OCI-M2 (cell line): ENCODE results near the gene RNU6-9.

Source experiments
- DNase-seq: peaks from one replicate; lab custom pipeline; 2025; ENCODE audit not compliant: unreplicated experiment; lab: John Stamatoyannopoulos, UW

Gene RNU6-9

DNA sequence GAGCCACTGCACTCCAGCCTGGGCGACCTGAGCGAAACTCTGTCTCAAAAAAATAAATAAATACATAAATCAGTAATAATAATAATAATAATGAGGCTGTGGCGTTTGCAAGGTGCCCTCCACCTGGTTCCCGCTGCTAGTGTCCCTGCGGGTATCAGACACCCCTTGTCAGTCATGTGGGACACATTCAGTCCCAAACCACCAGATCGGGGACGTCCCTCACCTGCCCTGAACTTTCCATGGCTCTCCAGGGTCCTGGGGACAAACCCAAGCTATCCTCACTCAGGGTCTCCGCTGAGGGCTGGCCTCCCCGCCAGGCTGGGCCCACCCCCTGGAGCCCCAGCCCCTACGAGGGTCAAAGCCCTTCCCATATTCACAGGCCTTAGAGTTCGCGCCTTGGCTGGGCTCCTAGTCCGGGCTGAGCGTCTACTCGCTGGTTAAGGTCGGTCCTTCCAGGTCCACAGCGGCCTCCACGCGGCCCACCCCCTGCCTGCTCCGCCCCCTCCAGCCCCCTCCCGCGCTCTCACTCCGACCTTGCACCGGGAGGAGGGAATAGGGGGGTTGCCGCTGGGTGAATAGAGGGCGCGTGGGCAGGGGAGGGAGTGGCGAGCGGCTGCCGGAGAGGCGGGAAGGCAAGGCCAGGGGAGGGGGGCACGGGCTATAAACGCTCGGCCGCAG lies 23.5 kb downstream of the RNU6-9 start:
- no peak for DNase-seq

DNA sequence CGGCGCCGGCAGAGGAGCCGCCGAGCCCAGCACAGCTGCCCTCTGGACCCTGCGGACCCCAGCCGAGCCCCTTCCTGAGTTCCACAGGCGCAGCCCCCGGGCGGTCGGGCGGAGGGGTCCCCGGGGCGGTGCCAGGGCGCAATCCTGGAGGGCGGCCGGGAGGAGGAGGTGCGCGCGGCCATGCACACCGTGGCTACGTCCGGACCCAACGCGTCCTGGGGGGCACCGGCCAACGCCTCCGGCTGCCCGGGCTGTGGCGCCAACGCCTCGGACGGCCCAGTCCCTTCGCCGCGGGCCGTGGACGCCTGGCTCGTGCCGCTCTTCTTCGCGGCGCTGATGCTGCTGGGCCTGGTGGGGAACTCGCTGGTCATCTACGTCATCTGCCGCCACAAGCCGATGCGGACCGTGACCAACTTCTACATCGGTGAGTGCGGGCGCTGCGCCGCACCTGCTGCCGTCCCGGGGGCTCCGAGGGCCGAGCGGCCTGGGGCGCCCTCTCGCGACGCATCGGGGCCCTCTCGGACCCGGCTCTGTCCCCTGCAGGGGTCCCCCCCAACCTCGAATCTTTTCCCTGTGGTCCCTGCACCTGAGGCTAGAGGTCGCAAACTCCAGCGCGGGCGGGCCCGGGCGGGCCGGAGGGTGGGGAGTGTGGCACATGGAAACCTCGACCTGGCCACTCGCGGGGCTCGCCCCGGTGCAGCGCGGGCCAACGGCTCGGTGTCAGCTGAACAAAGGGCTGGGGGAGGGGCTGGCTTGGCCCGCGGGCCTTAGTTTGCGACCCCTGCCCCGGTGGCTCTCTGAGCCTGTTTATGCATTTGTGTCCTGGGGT lies 24.3 kb downstream of the RNU6-9 start, which contains the start of gene KISS1R:
Gene KISS1R, plus strand, starts transcription at position 11 of the 829 bp plus-strand sequence. Its CDS starts 170 bp downstream, at position 181.
- no peak for DNase-seq

DNA sequence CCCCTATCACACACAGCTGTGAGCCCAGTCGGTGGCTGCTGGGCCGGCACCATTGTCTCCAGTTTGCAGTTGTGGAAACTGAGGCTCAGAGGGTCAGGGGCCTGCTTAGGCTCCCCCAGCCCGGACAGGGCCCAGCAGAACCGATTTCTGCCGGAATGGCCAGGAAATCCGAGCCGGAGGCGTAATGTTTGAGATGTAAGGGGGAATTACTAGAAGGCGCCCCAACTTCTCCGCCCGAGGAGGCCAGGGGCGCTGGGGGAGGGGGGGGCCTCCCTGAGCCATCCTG lies 24.8 kb downstream of the RNU6-9 start:
- no peak for DNase-seq

DNA sequence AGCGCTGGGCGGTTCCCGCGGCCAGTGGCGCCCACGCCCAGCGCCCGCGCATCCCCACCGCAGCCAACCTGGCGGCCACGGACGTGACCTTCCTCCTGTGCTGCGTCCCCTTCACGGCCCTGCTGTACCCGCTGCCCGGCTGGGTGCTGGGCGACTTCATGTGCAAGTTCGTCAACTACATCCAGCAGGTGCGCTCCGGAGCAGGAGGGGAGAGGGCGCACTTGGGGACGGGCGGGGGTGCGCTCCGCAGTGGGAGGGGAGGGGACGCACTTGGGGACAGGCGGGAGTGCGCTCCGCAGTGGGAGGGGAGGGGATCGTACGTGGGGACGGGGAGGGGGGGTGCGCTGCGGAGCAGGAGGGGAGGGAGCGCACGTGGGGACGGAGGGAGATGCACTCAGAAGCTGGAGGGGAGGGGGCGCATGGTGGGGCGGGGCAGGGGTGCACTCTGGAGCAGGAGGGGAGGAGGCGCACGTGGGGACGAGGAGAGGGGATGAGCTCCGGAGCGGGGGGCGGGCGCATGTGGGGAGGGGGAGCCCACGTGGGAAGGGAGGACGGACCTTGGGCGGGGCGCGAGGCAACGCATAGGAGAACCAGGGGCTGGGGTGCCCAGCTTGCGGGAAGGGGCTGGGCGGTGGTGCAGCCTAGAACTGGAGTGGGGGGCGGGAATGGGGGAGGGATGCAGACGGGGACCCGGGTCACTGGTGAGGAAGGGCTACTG lies 25.4 kb downstream of the RNU6-9 start:
- DNase-seq = no peak

DNA sequence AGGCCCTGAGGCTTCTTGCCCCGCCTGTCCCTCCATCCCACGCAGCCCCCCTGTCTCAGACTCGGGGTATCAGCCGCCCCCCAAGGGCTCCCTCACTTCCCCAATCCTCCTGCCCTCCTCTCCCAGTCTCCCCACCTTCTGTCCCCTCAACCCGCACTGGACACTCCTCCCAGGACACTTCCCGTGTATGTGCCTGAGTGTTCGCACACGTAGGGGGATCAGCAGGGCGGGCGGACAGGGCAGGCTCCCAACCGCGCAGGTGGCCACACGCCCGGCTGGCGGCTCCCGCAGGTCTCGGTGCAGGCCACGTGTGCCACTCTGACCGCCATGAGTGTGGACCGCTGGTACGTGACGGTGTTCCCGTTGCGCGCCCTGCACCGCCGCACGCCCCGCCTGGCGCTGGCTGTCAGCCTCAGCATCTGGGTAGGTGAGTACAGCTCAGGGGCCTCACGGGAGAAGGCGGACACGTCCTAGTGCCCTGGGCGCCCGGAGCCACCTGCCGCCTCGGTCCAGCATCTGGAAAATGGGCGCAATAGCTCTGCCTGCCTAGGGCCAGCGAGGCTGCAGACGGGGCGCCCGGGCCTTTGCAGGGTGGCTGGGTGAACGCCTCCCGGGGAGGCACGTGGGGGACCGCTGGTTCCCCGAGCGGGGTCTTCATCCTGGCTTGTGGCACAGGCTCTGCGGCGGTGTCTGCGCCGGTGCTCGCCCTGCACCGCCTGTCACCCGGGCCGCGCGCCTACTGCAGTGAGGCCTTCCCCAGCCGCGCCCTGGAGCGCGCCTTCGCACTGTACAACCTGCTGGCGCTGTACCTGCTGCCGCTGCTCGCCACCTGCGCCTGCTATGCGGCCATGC lies 26.1 kb downstream of the RNU6-9 start:
- no peak for DNase-seq

DNA sequence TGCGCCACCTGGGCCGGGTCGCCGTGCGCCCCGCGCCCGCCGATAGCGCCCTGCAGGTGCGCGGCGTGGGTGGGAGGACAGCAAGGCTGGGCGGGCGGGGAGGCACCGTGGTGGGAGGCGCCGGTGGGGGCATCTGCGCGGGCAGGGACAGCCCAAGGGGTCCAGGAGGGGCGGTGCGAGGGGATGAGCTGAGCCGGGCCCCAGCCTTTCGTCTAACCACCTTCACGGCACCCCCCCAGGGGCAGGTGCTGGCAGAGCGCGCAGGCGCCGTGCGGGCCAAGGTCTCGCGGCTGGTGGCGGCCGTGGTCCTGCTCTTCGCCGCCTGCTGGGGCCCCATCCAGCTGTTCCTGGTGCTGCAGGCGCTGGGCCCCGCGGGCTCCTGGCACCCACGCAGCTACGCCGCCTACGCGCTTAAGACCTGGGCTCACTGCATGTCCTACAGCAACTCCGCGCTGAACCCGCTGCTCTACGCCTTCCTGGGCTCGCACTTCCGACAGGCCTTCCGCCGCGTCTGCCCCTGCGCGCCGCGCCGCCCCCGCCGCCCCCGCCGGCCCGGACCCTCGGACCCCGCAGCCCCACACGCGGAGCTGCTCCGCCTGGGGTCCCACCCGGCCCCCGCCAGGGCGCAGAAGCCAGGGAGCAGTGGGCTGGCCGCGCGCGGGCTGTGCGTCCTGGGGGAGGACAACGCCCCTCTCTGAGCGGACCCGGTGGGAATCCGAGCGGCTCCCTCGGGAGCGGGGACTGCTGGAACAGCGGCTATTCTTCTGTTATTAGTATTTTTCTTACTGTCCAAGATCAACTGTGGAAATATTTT lies 27.0 kb downstream of the RNU6-9 start:
- DNase-seq = no peak

DNA sequence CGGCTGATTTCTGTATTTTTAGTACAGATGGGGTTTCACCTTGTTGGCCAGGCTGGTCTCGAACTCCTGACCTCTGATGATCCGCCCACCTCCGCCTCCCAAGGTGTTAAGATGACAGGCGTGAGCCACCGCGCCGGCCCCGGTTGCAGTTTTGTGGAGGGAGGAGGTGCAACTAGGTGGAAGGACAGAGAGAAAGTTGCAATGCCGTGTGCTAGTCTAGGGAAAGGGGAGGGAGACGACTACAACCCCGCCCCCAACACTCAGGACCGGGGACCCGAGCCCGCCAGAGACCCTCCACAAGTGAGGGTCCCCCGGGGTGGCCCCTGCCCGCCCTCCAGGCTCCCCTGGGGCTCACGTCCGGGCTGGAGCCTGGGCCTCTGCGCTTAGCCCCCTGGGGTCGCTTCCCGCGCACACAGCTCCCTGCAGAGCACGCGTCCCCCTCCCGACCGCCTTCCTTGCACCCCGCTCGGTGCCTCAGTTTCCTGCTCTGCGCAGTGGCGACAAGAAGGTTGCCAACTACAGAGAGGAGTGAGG lies 31.3 kb downstream of the RNU6-9 start:
- no peak for DNase-seq

DNA sequence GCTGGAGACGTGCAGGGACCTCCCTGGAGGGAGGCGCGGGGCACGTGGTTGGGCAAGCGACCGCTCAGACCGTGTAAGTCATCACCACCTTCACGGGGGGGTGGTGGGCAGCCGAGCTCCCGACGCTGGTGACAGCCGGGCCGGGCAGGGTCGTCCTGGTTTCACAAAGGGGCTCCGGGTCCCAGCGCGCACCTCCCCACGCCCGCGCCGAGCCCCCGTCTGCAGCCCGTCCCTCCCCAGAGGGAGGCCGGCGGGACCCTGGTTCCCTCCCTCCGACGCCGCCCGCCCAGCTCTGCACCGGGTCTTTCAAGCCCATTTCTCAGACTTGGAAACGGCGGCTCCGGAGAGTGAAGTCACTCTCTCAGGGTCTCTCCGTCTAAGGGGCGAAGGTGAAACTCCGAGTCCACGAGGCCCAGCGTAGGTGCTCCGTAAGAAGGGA lies 31.8 kb downstream of the RNU6-9 start:
- DNase-seq = no peak

DNA sequence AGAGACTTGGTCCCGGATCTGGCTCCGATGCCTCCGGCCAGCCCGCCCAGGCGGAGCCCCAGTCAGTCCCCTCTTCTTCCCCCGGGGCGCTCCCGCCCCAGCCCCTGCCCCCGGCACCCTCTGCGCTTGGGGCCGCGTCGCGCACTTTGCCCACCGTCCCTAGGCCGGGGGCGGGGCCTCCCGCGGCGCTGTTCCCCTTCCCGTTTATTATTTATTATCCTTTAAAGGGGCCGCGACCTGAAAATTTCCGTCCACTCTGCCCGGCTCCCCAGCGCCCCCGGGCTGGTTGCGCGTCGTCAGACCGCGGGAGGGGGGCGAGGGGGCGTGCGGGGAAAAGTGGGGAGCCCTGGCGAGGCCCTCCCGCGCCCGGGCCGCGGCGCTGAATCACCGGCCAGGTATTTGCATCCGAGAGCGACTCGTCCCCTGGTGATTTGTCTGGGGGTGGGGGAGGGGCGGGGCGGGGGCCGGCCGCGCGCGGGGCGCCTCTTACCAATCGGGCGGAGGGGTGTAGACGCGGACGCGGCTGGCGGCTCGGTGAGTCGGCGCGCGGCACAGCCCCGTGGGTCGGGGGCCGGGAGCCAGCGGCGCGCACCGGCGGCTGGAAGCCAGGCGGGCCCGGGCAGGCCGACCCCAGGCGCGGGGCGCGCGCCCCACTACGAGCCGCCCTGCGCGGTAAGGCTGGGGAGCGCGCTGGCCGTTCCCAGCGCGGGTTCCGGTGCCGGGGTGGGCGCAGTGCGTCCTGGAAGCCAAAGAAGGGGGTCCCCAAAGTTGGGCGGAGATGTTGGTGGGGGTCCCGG lies 32.4 kb downstream of the RNU6-9 start, which contains the start of gene ARID3A:
Gene ARID3A, plus strand, starts transcription at position 510 of the 797 bp plus-strand sequence. CDS start 3,494 bp downstream, outside the sequence.
- no peak for DNase-seq

DNA sequence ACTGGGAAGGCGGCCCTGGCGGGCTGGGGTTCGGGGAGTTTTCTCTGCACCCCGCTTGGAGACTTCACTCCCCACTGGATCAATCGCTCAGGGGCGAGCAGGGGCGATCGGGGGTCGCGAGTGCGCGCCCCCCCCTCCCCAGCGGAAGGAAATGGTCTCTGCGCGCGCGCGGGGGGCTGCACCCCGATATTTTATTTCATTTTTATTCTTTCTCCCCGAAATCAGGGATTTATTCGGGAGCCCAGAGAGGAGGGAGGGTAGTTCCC lies 33.0 kb downstream of the RNU6-9 start:
- DNase-seq = no peak

DNA sequence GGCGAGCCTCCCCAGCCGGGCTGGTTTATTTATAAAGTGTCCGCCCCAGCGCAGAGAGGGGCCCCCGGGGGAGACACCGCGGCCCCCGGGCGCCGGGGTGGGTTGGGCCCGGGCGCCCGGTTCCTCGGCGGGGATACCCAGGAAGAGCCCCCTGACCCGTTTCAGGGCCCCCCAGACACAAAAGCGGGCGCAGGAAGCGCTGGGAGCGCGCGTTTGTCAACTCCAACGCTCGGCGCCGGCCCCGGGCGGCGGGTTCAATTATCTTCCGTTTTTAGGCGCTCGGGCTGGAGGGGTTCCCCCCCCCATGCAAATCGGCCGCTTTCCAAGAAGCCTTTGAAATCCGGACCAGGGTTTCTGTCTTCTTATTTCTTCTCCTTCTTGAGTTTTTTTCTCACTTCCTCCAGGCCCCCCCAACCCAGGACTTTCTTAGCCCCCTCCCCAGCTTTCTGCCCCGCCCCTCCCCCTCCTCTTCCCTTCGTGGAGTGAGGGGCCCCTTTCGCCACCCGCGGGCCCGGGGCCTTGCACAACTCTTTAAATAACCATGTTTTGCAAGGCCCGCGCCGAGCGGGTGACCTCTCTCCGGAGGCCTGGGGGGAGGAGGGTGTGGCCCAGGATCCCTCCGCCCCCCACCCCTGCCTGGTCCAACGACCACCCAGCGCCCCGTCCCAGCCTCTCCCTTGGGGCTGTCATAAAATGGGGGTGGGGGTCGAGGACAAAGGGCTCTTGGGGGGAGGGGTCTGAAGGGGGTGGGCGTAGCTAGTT lies 33.5 kb downstream of the RNU6-9 start:
- no peak for DNase-seq

DNA sequence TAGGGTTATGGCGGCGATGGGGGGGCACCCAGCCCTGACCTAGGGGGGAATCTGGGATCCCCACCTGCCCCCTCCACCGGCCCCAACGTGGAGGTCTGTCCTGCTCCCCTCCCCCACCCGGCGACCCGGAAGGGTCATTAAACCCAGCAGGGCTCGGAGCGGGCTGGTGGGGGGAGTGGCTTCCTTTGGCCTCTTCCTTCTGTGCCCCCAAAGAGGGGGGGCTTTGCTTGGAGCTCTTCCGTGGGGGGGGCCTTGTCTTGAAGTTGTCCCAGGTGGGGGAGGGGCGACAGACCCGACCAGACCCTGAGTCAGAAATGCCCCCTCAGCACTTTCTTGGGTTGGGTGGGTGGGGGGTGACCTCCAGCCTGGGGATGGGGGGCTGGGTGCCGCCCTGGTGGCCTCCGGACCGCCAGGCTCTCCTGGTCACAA lies 34.1 kb downstream of the RNU6-9 start:
- DNase-seq = no peak

DNA sequence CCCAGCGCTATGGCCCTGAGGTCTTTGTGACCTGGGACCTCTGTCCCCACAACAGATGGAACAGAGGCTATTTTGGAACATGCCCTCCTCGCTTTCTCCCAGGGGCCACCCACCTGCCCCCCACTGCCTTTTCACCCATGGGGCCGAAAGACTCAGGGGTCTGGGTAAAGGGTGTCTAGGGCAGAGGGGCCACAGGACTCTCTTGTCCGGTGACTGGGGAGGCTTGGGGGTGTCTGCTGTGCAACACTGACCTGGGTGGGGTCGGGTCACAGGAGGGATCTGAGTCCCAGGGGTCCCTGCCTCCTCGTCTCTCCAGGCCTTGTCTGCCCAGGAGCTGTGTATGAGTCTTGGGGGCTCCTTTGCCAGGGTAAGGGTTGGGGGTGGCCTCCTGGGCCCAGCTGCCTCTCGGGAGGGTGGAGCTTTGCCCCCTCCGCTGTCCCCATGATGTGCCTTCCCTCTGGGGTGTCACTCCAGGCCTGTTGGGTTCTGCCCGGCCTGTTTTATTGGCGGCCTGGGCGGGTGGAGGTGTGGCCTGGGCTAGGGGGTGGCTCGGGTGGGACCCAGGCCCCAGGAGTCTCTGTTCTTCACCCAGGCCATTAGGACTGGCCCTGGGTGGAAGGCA lies 34.6 kb downstream of the RNU6-9 start:
- no peak for DNase-seq

DNA sequence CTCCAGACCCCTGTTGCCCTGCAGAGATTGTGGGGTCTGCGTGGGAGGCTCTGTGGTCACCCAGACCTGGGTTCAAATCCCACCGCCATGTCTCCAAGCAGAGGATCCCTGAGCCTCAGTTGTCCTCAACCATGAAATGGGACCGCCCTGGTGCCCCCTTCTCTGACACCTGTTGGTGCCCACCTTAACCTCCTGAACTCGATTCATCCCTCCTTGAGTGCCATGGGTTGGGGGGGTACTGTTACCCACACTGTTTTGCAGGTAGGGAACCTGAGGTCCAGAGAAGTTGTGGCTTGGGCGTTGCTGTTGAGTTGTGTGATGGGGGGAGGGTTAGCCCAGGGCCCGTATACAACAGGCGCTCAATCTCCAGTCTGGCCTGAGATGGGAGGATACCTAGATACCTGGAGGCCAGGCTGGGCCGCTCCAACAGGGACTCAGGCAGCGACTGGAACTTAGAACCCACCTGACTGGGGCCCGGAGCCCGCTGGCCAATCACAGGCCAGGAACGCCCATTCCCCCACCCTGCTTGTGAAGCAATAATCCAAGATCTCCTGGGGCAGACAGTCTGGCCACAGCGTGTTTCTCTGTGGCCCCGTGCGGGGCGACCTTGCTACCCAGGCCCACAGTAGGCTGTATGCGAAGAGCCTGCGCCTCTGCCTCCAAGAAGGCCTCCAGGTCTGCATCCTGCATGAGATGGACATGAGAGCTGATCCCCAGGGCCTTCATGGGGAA lies 35.4 kb downstream of the RNU6-9 start:
- DNase-seq = no peak

DNA sequence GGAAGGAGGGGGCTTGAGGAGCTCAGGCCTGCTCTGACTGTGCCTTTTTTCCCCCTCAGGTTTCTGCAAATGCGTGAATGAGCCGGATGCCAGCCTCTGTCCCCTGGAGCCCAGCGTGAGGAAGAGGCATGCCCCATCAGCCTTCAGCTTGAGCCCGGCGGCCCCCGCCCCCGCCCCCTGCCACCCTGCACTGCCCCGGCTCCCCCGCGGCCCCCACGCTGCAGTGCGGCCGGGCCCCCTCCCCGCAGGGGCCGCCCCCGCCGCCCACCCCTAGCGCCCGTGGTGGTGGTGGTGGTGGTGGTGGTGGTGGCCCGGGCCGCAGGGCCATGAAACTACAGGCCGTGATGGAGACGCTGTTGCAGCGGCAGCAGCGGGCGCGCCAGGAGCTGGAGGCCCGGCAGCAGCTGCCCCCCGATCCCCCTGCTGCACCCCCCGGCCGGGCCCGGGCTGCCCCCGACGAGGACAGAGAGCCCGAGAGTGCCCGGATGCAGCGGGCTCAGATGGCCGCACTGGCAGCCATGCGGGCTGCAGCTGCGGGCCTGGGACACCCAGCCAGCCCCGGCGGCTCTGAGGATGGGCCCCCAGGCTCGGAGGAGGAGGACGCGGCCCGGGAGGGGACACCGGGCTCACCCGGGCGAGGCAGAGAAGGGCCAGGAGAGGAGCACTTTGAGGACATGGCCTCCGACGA lies 36.1 kb downstream of the RNU6-9 start:
- DNase-seq = no peak

DNA sequence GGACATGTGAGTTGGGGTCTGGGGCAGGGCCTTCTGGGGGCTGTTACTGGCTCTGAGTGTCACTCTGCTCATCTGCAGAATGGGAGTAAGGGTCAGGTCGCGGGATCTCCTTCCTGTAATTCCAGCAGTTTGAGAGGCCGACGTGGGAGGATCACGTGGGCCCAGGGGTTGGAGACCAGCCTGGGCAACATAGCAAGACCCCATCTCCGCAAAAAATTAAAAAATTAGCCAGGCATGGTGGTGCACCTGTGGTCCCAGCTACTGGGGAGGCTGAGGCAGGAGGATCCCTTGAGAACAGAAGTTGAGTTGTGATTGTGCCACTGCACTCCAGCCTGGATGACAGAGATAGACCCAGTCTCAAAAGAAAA lies 36.6 kb downstream of the RNU6-9 start:
- DNase-seq = no peak
